ENCODE data around the gene CARD10. TPM values are rescaled to one million over a fixed set of nuclear protein-coding genes. Genes with fewer than 3 reads are reported as not detected.

Gene CARD10
- total and polyA plus RNA-seq, 2 of the 13 experiments (the other 11 are each of a cell fraction or from before 2014, with no cell fraction given) = 35.2 to 55.8 TPM

GRCh38 chr22:37502342-37503182 is 16.7 kb downstream of the CARD10 start (continued):
- TF ChIP-seq, protein P1, sequence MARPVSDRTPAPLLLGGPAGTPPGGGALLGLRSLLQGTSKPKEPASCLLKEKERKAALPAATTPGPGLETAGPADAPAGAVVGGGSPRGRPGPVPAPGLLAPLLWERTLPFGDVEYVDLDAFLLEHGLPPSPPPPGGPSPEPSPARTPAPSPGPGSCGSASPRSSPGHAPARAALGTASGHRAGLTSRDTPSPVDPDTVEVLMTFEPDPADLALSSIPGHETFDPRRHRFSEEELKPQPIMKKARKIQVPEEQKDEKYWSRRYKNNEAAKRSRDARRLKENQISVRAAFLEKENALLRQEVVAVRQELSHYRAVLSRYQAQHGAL (CRISPR knock-in tag; IDR thresholded peaks at IDR 0.05; ENCODE audit: not compliant biosample characterization) = peak; percentile 16
- TF ChIP-seq FOXO1 (CRISPR knock-in tag; IDR thresholded peaks at IDR 0.05) = no peak; the same call in 1 of the 2 replicates
- no peak for TF ChIP-seq ZBTB10 (CRISPR knock-in tag; IDR thresholded peaks at IDR 0.05; ENCODE audit: borderline replicate concordance)
- TF ChIP-seq KDM5A (IDR thresholded peaks at IDR 0.05; ENCODE audit: borderline replicate concordance, low read length) = 0 out of 2 replicates have a peak, but pooled peaks have one; percentile 14
- no peak for TF ChIP-seq ZNF816 (CRISPR knock-in tag; IDR thresholded peaks at IDR 0.05; ENCODE audit: borderline replicate concordance)
- peak; percentile 11; the same call in 1 of the 2 replicates for TF ChIP-seq SOX5 (CRISPR knock-in tag; IDR thresholded peaks at IDR 0.05; ENCODE audit: borderline replicate concordance)
- TF ChIP-seq IKZF5 (CRISPR knock-in tag; IDR thresholded peaks at IDR 0.05) = no peak
- TF ChIP-seq SKIL (CRISPR knock-in tag; IDR thresholded peaks at IDR 0.05; ENCODE audit: borderline replicate concordance) = no peak; the same call in 1 of the 2 replicates
- no peak for TF ChIP-seq KDM6A (CRISPR knock-in tag; IDR thresholded peaks at IDR 0.05; ENCODE audit: low read depth)
- no peak; the same call in 1 of the 2 replicates for TF ChIP-seq ZFP41 (CRISPR knock-in tag; IDR thresholded peaks at IDR 0.05; ENCODE audit: borderline replicate concordance)
- TF ChIP-seq MAFF (IDR thresholded peaks at IDR 0.05; ENCODE audit: low read depth, low read length) = no peak
- no peak for TF ChIP-seq ZZZ3 (CRISPR knock-in tag; IDR thresholded peaks at IDR 0.05; ENCODE audit: borderline replicate concordance)
- no peak for TF ChIP-seq MIER3 (CRISPR knock-in tag; IDR thresholded peaks at IDR 0.05; ENCODE audit: borderline replicate concordance)
- TF ChIP-seq, protein P2, sequence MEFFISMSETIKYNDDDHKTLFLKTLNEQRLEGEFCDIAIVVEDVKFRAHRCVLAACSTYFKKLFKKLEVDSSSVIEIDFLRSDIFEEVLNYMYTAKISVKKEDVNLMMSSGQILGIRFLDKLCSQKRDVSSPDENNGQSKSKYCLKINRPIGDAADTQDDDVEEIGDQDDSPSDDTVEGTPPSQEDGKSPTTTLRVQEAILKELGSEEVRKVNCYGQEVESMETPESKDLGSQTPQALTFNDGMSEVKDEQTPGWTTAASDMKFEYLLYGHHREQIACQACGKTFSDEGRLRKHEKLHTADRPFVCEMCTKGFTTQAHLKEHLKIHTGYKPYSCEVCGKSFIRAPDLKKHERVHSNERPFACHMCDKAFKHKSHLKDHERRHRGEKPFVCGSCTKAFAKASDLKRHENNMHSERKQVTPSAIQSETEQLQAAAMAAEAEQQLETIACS (CRISPR knock-in tag; IDR thresholded peaks at IDR 0.05) = no peak
- TF ChIP-seq KLF16 (CRISPR knock-in tag; IDR thresholded peaks at IDR 0.05) = no peak; a peak in 1 of 4 replicates
- TF ChIP-seq RCOR2 (CRISPR knock-in tag; IDR thresholded peaks at IDR 0.05) = no peak
- TF ChIP-seq ZNF770 (CRISPR knock-in tag; IDR thresholded peaks at IDR 0.05) = 0 out of 2 replicates have a peak, but pooled peaks have one; percentile 1
- no peak for TF ChIP-seq FOXK1 (CRISPR knock-in tag; IDR thresholded peaks at IDR 0.05; ENCODE audit: borderline replicate concordance, low read depth)

Measured in HepG2 (cell line).